NCI-H2029 treated with DMSO at 0.1 percent for 48 hours (cell line): ENCODE results near the gene RFX3.

Experiments
- DNase-seq: peaks from one replicate; lab custom pipeline; 2025; lab: John Stamatoyannopoulos, UW

The RFX3 gene

DNA sequence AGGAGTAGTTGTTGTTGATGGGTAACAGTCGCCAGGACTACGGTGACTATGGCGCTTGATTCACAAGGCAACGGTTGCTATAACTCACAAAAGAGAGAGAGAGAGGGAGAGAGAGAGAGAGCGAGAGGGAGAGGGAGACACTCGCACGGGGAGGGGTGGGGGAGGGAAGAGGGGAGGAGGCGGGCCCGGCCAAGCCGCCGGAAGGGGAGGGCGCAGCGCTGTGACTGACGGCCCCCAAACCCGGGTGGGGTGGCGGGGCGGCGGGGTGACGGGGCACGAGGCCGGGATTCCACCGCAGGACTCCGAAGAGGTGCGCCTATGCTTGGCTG lies at the start of gene RFX3:
RFX3 (minus strand) TSS at position 166 of the 329 bp plus-strand sequence. CDS start 130,413 bp downstream, outside the sequence.
- DNase-seq = peak; percentile 67

DNA sequence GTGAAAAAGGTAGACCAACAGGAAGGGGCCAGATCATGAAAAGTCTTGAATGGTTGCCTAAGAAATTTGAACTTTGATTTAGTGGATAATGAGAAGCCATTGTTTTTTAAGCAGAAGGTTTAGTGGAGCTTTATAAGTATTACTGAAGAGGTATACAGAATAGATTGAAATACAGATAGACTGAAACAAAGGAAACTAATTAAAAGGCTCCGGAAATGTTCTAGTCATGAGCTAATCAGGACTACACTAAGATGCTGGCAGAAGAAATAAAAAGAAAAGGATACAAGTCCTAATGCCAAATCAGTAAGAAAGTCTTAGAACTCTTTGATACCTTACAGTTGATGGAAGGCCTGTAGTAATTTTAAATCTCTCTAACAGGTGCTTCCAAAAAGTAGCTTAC lies 45.7 kb upstream of the RFX3 start:
- no peak for DNase-seq

DNA sequence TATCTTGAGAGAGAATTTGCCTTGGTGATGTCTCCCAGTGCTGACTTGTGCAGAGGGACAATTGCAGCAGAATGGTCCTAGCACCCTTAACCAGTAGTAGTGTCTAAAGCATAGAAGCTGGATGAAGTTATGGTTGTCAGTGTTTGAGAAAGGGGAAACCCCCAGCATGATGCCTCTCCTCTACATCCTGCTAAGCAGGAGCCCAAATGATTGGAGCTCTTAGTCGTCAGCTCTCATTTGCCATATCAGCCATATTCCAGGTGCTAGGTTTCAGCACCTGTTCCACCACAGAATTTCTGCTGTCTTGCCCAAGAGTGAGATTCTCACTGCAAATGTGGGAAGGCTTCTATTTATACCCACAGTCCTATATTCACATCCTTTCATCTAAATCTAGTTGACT lies 43.7 kb upstream of the RFX3 start:
- DNase-seq = no peak

GRCh38 chr9:3567988-3568387 lies 42.2 kb upstream of the RFX3 start:
- DNase-seq = no peak

GRCh38 chr9:3553076-3553765 lies 27.4 kb upstream of the RFX3 start:
- no peak for DNase-seq

DNA sequence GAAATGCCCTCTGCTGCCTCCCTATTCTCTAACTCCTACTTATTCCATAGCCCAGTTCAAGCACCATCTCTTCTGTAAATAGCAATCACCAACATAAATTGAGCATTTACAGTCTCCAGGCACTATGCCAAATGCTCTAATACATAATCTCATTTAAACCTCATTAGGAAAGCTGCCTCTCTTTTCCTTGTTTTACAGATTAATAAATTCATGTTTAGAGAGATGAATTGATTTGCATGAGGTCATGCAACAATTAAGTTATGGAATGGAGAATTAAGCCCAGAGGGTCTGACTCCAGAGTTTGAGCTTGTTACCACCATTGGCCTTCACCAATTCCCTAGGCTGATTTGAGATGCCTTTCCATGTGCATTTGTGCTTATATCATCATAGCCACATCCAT lies 23.4 kb upstream of the RFX3 start:
- DNase-seq = no peak

- no peak for DNase-seq
These were observed 22.8 kb upstream of the RFX3 start for GRCh38 chr9:3548648-3549047.

GRCh38 chr9:3541206-3541605 lies 15.4 kb upstream of the RFX3 start:
- DNase-seq = no peak

- no peak for DNase-seq
These were observed 9.0 kb upstream of the RFX3 start for GRCh38 chr9:3534614-3535404.

DNA sequence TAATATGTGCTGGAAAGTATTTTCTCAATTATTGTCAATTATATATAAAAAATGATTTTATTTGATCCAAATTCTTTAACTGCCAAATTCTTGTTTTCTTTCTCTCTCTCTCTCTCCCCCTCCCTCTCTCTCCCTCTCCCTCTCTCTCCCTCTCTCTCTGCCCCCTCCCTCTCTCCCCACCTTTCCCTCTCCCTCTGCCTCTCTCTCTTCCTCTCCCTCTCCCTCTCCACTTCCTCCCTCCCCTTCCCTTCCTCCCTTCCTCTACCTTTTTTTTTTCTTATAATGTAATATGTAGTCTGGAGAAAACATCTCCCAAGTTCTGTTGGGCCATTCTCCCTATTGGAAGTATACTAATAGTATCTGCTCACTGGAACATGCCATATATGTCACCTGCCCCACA lies 6.4 kb upstream of the RFX3 start:
- no peak for DNase-seq

DNA sequence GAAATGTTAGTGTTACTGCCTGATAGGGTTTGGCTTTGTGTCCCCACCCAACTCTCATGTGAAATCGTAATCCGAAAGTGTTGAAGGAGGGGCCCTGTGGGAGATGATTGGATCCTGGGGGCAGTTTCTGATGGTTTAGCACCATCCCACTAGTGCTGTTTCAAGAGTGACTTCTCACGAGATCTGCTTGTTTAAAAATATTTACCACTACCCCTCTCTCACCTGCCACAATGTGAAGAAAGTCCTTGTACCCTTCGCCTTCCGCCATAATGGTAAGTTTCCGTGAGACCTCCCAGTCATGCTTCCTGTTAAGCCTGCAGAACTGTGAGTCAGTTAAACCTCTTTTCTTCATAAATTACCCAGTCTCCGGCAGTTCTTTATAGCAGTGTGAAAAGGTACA lies 2.6 kb upstream of the RFX3 start:
- no peak for DNase-seq

DNA sequence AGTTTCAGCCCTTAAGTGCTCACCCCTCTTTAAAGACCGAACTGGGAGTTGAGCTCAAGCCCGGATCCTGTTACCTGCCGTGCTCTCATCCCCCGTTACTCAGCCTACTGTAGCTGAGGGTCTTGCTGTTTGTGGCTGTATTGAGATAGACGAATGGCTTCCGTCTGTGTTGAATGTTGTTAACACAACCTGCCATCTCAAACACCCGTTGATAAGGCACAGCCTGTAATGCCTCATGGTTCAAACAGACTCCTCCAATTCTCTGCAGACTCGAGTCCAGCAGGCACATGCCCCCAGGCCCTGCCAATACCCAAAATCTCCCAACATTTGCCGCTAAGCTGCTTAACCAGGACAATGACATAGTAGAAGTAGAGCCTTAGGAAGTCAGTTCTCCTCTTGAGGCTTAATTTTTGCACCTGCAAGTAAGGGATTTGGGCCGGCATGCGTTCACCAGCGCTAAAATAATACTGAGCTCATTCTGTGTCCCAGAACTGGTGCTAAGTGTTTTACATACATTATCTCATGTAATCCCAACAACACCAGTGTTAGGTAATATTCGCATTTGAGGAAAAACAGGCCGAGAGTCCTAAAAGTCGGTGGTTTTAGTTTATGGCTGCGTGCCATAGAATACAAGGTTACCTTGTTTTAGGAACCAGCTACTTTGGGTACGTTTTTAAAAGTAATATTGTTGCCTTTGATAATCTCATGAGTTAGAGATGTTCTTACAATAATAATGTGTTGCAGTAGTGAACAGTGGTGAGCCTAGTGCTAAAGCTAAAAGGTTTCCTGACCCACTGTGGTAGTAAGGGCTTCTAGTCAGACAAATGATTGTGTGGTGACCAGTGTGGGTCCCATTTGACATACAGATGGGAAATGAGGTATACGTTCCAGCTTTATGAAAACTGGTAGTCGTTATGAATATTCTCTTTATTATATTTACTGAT lies 1.5 kb upstream of the RFX3 start:
- no peak for DNase-seq

- DNase-seq = peak; percentile 32
These were observed 580 bp upstream of the RFX3 start for GRCh38 chr9:3526165-3526996.

DNA sequence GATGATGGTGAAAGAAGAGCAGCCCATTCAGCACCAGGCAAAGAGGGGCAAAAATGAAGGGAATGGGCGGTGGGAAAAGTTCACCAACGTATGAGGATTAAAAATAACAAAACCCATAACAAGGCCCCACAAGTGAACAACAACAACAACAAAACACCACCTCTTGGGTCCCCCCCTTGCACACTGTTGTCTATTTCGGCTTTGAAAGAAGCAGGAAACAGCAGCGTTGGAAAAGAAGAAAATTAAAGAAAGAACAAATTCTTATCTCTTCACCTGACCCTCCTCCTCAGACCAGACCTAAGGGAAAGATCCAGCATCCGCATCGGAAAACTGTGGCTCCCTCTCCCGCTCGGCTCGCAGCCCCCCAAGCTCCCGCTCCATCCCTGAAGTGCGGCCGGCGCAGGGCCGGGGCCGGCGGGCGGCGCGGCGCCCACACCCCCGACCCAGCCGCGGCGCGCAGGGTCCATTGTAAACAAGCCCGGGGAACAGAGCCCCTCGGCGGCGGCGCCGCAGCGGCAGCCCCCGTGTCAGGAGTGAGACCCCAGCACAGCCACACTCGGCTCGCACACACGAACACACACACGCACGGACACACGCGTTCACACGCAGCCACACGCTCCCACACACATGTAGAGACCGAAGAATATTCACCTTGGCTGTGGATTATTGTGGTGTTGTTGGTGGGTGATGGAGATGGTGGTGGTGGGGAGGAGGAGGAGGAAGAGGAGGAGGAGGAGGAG lies 535 bp downstream of the RFX3 start:
- no peak for DNase-seq

DNA sequence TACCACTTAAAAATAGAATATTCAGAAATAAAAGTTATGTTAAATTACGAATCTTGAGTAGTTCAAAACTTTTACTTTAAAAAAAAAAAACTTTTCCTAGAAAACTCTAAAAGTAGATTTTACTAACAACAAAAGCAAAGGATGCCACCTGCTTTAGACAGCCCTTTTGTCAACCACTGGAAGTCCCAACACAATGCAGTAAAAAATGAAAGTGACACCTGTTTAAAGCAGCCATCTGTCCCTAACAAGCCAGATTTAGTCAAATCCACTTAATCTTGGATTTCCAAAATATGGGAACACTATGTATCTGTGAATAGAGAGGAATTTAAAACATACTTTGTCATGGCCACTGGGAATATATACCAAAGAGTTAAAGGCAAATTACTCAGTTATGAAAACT lies 3.8 kb downstream of the RFX3 start:
- DNase-seq = no peak

DNA sequence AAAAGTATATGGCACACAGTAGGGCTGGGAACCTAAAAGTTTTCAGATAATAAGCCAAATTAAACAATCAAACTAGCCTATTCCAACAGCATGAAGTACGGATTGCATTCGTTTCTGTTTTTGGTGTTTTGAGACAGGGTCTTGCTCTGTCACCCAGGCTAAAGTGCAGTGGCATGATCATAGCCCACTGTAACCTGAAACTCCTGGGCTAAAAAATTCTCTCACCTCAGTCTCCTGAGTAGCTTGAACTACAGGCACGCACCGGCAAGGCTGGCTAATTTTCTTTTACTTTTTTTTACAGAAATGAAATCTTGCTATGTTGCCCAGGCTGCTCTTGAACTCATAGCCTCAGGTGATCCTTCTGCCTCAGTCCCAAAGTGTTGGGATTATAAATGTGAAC lies 5.2 kb downstream of the RFX3 start:
- no peak for DNase-seq

DNA sequence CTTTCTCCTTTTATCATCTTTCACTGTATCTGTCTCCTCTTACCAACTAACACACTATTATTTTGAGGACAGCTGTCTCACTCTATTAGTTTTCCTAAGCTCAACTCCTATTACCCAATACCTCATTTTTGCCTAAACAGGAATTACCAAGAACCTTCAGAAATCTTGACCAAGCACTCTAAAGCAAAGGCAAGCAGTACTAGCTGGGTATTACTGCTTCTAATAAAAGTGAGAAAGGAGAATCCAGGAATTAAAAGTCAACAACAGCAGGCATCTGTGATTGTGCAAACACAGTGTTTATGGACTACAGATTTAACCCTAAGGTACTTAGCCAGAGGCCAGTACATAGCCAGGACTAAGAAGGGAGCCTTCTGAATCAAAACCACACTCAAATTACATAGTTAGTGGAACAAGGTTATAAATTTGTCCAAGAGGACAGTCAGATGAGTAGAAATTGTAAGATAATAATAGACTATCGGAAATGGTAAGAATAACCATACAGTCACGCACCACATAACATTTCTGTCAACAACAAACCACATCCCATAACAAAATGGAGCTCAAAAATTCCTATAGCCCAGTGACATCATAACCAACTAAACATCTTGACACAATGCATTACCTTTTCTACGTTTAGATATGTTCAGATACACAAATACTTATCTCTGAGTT lies 8.3 kb downstream of the RFX3 start:
- DNase-seq = no peak

- no peak for DNase-seq
These were observed 9.0 kb downstream of the RFX3 start for GRCh38 chr9:3516667-3517330.

- no peak for DNase-seq
These were observed 10.4 kb downstream of the RFX3 start for GRCh38 chr9:3515405-3515804.

DNA sequence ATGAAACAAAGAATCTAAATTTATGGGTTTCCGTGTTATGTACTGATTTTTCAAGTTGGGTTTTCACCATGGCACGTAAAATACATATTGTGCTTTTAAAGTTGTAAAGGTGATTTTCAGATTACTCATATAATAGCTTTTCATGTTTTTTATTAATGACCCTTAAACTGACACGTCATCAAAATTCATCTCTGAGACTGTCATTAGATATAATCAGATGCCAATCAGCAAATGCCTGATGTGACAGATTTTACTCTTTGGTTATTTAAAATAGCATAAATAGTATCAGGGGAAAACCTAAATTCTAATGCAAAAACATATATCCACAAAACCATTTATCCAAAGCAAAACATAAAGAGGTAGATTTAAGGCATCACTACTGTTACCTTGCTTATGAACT lies 11.0 kb downstream of the RFX3 start:
- no peak for DNase-seq
